CD4-positive, alpha-beta T cell treated with Interleukin-17A for 1 hour (primary cell): ENCODE results near the gene ATRNL1.

ENCODE experiments used
- DNase-seq: peaks from one replicate; pipeline ENCODE4 v3.0.0-alpha.2; 2020

The ATRNL1 gene, protein sequence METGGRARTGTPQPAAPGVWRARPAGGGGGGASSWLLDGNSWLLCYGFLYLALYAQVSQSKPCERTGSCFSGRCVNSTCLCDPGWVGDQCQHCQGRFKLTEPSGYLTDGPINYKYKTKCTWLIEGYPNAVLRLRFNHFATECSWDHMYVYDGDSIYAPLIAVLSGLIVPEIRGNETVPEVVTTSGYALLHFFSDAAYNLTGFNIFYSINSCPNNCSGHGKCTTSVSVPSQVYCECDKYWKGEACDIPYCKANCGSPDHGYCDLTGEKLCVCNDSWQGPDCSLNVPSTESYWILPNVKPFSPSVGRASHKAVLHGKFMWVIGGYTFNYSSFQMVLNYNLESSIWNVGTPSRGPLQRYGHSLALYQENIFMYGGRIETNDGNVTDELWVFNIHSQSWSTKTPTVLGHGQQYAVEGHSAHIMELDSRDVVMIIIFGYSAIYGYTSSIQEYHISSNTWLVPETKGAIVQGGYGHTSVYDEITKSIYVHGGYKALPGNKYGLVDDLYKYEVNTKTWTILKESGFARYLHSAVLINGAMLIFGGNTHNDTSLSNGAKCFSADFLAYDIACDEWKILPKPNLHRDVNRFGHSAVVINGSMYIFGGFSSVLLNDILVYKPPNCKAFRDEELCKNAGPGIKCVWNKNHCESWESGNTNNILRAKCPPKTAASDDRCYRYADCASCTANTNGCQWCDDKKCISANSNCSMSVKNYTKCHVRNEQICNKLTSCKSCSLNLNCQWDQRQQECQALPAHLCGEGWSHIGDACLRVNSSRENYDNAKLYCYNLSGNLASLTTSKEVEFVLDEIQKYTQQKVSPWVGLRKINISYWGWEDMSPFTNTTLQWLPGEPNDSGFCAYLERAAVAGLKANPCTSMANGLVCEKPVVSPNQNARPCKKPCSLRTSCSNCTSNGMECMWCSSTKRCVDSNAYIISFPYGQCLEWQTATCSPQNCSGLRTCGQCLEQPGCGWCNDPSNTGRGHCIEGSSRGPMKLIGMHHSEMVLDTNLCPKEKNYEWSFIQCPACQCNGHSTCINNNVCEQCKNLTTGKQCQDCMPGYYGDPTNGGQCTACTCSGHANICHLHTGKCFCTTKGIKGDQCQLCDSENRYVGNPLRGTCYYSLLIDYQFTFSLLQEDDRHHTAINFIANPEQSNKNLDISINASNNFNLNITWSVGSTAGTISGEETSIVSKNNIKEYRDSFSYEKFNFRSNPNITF (N-terminal part only)

GRCh38 chr10:115093286-115093775 is at the start of gene ATRNL1:
Gene ATRNL1 (plus strand): TSS chr10:115093365. CDS start chr10:115093751, 386 bp downstream.
- DNase-seq: no peak

DNA sequence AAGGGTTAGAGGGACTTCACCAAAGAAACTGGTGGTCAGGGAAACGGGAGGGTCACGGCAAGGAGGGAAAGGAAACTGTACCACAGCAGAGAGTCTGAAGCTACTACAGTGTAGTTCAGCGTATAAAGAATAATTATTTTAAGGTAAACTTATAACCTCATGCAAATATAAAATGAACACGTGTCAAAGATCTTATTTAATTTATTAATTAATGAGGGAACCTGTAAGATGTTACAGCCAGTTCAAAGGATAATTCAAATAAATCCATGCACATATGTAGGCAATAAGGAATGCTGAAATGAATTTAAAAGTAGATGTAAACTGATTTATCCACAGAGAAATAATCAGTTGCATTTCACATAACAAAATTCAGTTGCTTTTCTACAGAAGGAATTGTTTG is 49.4 kb upstream of the ATRNL1 start:
- no peak for DNase-seq

- no peak for DNase-seq
Observed at GRCh38 chr10:115044891-115045290, 48.3 kb upstream of the ATRNL1 start.

- no peak for DNase-seq
Observed at GRCh38 chr10:115045499-115045898, 47.7 kb upstream of the ATRNL1 start.

- no peak for DNase-seq
Observed at GRCh38 chr10:115046686-115047236, 46.4 kb upstream of the ATRNL1 start.

- DNase-seq: no peak
Observed at GRCh38 chr10:115047705-115048104, 45.5 kb upstream of the ATRNL1 start.

DNA sequence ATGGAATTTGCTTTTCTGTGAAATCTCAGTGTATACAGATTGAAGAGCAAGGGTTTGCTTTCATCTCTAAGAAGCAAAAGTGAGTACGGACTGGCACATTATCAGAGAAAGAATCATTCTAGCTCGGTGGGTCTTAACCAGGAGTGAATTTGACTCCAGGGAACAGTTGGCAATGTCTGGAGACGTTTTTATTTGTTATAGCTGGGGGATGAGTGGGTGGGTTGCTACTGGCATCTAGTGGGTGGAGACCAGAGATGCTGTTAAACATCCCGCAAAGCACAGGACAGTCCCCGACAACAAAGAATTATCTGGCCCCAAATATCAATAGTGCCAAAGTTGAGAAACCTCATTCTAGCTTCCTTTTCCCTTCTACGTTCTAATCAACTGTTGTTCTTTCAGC is 43.8 kb upstream of the ATRNL1 start:
- no peak for DNase-seq

GRCh38 chr10:115049960-115050359 is 43.2 kb upstream of the ATRNL1 start:
- no peak for DNase-seq

GRCh38 chr10:115050375-115051010 is 42.7 kb upstream of the ATRNL1 start:
- DNase-seq: no peak

DNA sequence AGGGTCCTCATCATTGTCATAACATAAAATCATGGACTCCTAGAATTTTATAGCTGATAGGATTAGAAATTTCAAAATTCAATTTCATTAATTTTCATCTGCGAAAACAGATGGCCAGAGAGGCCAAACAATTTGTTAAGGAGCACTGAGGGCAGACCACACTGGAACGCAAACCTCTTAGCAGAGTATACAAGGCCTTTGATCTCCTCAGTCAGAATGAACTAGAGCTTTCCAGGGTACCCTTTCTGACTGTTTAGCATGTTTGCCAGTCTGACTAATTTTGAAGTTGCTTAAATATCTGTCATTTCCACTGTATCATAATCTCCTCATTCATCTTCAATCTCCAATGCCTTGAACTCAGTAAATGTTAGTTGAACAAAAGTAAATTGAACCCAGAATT is 41.9 kb upstream of the ATRNL1 start:
- no peak for DNase-seq

- DNase-seq: no peak
Observed at GRCh38 chr10:115052226-115052625, 40.9 kb upstream of the ATRNL1 start.

- DNase-seq: no peak
Observed at GRCh38 chr10:115052728-115053127, 40.4 kb upstream of the ATRNL1 start.

DNA sequence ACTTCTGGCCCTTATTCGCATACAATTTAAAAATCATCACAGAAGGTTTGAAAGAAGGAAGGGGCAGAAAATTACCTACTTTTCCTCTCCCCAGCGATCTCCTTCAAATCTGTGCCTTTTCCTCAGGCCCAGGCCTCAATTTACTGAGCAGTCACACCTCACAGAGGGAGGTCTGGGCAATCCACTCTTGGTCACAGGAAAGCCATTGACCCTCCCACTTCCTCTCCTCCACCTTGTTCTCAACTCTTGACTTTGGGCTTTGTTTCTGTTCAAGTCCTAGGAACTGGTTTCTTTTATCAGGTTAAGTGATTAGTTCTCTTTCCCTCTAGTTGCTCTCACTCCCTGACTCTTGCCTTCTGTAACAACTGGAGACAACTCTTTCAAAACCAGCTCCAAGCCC is 37.0 kb upstream of the ATRNL1 start:
- DNase-seq: no peak

GRCh38 chr10:115059301-115059898 is 33.8 kb upstream of the ATRNL1 start:
- no peak for DNase-seq

DNA sequence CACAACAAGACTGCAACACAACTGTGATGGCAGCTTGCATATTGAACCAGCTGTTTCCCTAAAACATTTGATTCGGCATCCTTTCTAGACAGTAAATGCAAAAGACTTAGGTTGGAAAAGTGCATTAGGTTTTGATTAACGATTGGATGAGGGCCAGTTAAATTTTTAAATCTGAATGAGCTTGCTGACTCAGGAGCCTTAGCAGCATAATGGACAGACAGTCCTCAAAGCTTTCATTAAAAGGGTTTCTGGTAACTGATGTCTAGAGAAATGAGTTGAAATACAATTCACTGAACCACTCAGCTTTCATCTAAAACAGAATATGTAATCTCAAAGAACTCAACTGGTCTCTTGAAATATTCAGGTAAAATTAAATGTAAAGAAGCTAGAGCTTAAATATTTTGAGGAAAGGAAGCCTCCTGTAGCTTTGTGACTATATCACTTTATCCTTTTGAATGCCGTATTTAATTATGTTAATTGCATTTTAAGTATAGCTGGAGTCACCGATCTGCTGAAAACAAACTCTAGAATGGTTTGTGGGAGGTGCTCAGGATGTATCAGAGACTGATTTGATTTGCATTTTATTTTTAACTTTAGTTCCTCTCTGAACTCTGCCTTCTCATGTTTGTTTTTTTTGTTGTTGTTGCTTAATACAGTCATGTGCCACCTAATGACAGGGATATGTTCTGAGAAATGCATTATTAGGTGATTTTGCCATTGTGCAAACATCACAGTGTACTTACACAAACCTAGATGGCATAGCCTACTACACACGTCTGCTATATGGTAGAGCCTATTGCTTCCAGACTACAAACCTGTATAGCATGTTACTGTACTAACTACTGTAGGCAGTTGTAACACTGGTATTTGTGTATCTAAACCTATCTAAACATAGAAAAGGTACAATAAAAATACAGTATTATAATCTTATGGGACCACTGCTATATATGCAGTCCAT is 29.2 kb upstream of the ATRNL1 start:
- DNase-seq: no peak

DNA sequence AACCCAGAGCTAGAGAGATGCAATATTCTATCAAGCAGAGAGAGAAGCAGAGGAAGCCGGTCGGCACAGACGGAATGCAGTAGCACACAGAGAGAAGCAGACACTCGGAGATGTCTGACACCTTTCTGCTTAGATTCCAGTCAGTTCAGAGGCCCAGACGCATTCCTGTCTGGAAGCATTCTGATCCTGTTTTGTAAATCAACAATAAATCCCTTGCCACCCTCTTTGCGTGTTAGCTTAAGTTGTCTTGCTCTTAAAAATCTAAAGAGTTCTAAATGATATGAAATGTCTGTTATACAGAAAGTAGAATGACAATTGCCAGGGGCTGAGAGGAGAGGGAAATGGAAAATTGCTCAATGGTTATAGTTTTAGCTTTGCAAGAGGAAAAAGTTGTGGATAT is 27.4 kb upstream of the ATRNL1 start:
- DNase-seq: no peak

DNA sequence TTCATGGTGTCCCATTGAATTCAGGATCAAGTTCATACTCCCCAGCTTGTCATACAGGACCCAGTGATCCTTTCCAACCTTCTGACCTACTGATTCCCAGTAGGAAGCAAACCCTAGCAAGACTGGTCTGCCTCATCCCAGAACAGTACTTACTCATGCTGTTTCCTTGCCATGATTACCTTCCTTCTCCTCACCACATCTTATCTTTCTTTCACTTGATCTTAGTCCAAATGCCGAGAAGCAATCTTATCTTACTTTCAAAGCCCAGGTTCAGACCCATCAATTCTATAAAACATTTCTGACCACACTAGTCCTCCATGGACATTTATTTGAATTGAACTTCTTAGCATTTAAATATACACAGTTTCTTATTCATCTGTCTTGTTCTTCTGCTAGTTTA is 26.6 kb upstream of the ATRNL1 start:
- no peak for DNase-seq

DNA sequence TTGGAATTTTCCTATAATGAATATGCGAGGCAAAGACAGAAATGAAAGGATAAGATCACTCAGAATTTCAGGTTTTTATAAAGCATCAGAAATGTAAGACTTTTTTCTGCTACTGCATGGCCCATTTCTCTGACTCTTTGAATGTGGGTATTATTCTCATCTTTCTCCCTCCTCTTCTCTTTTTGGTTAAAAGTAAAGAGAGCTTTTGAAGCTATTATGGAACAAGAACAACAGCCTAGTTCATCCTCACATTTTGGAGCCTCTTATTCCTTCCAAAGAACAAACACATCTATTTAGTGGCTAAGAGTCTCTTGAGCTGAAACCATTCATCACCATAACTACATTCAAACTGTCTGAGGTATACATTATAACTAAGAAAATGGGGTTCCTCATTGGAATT is 19.4 kb upstream of the ATRNL1 start:
- DNase-seq: no peak

- DNase-seq: no peak
Observed at GRCh38 chr10:115082506-115082905, 10.7 kb upstream of the ATRNL1 start.

DNA sequence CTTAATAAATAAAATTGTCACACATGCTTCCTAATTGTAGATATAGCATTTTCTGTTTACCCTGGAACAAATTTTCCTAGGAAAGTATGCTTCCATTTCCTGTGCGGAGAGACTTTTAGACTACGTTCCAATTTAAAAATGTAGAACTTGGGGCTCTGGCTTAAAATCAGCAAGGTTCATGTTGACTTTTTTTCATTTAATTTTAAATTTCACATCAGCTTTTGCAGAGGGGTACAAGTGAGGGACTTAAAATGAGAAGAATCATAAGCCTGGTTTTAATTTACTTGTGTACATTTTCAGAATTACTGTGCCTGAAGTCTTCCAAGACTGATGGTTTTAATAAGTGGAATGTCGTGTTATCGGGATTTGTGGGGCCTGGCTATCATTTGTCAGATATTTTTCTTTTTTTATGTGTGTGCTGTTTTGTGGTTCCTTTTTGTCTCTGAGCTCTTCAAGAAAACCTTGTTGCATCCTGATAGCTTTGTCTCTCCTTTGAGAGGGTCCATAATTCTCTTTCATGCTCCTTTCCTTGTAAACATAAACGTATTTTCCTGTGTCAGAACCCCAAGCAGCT is 8.8 kb upstream of the ATRNL1 start:
- no peak for DNase-seq
